NT2/D1 (cell line): Measurements from ENCODE around the gene CNIH2.

Experiments used
- SUZ12 ChIP-seq: IDR thresholded peaks from 2 replicates; pipeline ENCODE4 v1.6.1; 2011; ENCODE audit not compliant: insufficient read length, insufficient read depth; ENCODE audit errors: extremely low read depth
- YY1 ChIP-seq: IDR thresholded peaks from 2 replicates; pipeline ENCODE4 v1.6.1; 2011; ENCODE audit not compliant: insufficient read length, insufficient read depth
- ZNF274 ChIP-seq: IDR thresholded peaks from 2 replicates; pipeline ENCODE4 v1.6.1; 2011; ENCODE audit warnings: mild to moderate bottlenecking, low read depth, low read length

DNA sequence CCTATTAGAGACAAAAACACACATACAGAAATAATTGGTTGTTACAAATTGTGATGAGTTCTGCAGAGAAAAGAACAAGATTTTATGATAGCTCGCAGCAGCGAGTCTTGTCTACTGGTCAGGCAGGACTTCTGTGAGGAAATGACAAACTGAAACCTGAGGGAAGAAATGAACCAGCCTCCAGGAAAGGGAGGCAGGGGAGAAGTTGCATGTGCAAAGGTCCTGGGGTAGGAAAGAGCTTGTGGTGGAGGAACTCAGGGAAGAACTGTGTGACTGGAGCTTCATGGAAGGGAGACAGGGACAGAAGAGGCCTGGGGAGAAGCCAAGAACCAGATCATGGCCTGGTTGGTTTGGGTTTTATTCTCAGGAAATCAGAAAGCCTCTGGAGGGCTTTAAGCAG, 18.8 kb upstream of the CNIH2 start:
- no peak for TF ChIP-seq SUZ12
- no peak for TF ChIP-seq ZNF274
- TF ChIP-seq YY1 = no peak
